GM23338 (cell line): ENCODE data around the gene PLAAT3. TPM values are rescaled to one million over a fixed set of nuclear protein-coding genes. Genes with fewer than 3 reads are reported as not detected.

ENCODE experiments used
- ATAC-seq: fragments of 200-7000 bp; cut with Tn5 transposase; 3 replicates; pipeline ENCODE4 v1.9.1; 2020
- DNase-seq: peaks from one replicate; pipeline ENCODE4 v3.0.0-alpha.2; 2015; ENCODE audit warnings: low spot score
- H2AFZ ChIP-seq: fragments of 200-600 bp; sonication (generic); 2 replicates; pipeline ENCODE4 v1.8.0; 2016; ENCODE audit warnings: antibody characterized with exemption, mild to moderate bottlenecking, moderate library complexity
- H3F3A ChIP-seq: fragments of 200-600 bp; sonication (generic); replicated peaks from 2 replicates; pipeline ENCODE4 v1.8.0; 2017; ENCODE audit warnings: antibody characterized with exemption, mixed run types, low read depth
- H3K27ac ChIP-seq: fragments of 200-600 bp; sonication (generic); 2 replicates; pipeline ENCODE4 v1.6.1; 2016; ENCODE audit warnings: low read depth
- H3K27me3 ChIP-seq: fragments of 200-600 bp; sonication (generic); 2 replicates; pipeline ENCODE4 v1.8.0; 2016; ENCODE audit warnings: mild to moderate bottlenecking, mixed run types, moderate library complexity; ENCODE audit not compliant: insufficient read depth
- H3K36me3 ChIP-seq: fragments of 200-600 bp; sonication (generic); 2 replicates; pipeline ENCODE4 v1.8.0; 2016; ENCODE audit warnings: mild to moderate bottlenecking; ENCODE audit not compliant: insufficient read depth
- H3K4me1 ChIP-seq: fragments of 200-600 bp; sonication (generic); 2 replicates; pipeline ENCODE4 v1.8.0; 2016; ENCODE audit warnings: mild to moderate bottlenecking, moderate library complexity; ENCODE audit not compliant: insufficient read depth
- H3K4me2 ChIP-seq: fragments of 200-600 bp; sonication (generic); 2 replicates; pipeline ENCODE4 v1.7.1; 2017; ENCODE audit warnings: mixed run types
- H3K4me3 ChIP-seq: fragments of 200-600 bp; sonication (generic); 2 replicates; pipeline ENCODE4 v1.6.1; 2016; ENCODE audit warnings: mixed run types
- H3K79me2 ChIP-seq: fragments of 200-600 bp; sonication (generic); replicated peaks from 2 replicates; pipeline ENCODE4 v1.8.0; 2017; ENCODE audit warnings: mild to moderate bottlenecking; ENCODE audit not compliant: insufficient read depth
- H3K9me2 ChIP-seq: fragments of 200-600 bp; sonication (generic); 2 replicates; pipeline ENCODE4 v1.8.0; 2017; ENCODE audit not compliant: insufficient read depth
- H4K20me1 ChIP-seq: fragments of 200-600 bp; sonication (generic); replicated peaks from 2 replicates; pipeline ENCODE4 v1.8.0; 2017; ENCODE audit warnings: mild to moderate bottlenecking; ENCODE audit not compliant: insufficient read depth
- H3K27ac Mint-ChIP-seq: 2 replicates; pipeline ENCODE4 v1.8.0; 2020; ENCODE audit warnings: inconsistent platforms, mild to moderate bottlenecking, moderate library complexity, mixed read lengths
- H3K27me3 Mint-ChIP-seq: 3 replicates; pipeline ENCODE4 v1.8.0; 2022; ENCODE audit warnings: low read depth, mild to moderate bottlenecking, moderate library complexity, mixed read lengths, inconsistent platforms; ENCODE audit not compliant: insufficient read depth, poor library complexity
- H3K36me3 Mint-ChIP-seq: 3 replicates; pipeline ENCODE4 v1.8.0; 2021; ENCODE audit warnings: low read depth, mild to moderate bottlenecking, inconsistent platforms, moderate library complexity, mixed read lengths
- H3K4me1 Mint-ChIP-seq: 3 replicates; pipeline ENCODE4 v1.8.0; 2020; ENCODE audit warnings: mild to moderate bottlenecking, inconsistent platforms, mixed read lengths
- H3K4me3 Mint-ChIP-seq: 3 replicates; pipeline ENCODE4 v1.8.0; 2021; ENCODE audit warnings: moderate library complexity, mild to moderate bottlenecking, inconsistent platforms, mixed read lengths
- H3K9me3 Mint-ChIP-seq: 3 replicates; pipeline ENCODE4 v1.8.0; 2020; ENCODE audit warnings: moderate library complexity, mild to moderate bottlenecking, inconsistent platforms, mixed read lengths
- CREB1 ChIP-seq: fragments of 250-450 bp; sonication (Bioruptor Pico); IDR thresholded peaks from 2 replicates; pipeline ENCODE4 v1.5.0; 2020; ENCODE audit warnings: low read depth, mild to moderate bottlenecking, moderate library complexity
- EZH2 ChIP-seq: fragments of 200-600 bp; sonication (generic); IDR thresholded peaks from one replicate; pipeline ENCODE4 v1.8.0; 2017; ENCODE audit warnings: antibody characterized with exemption, mild to moderate bottlenecking, low read depth; ENCODE audit not compliant: unreplicated experiment
- EZH2phosphoT487 ChIP-seq: fragments of 200-600 bp; sonication (generic); IDR thresholded peaks from one replicate; pipeline ENCODE4 v1.8.1; 2018; ENCODE audit warnings: antibody characterized with exemption; ENCODE audit not compliant: unreplicated experiment
- JUNB ChIP-seq: IDR thresholded peaks from one replicate; pipeline ENCODE4 v1.6.1; 2016; ENCODE audit warnings: antibody characterized with exemption; ENCODE audit not compliant: unreplicated experiment
- NANOG ChIP-seq: IDR thresholded peaks from 2 replicates; pipeline ENCODE4 v1.6.1; 2016; ENCODE audit warnings: antibody characterized with exemption, borderline replicate concordance
- POLR2AphosphoS5 ChIP-seq: IDR thresholded peaks from 2 replicates; pipeline ENCODE4 v1.6.1; 2016; ENCODE audit warnings: antibody characterized with exemption, low read depth
- STAT1 ChIP-seq: IDR thresholded peaks from one replicate; pipeline ENCODE4 v1.6.1; 2016; ENCODE audit warnings: antibody characterized with exemption; ENCODE audit not compliant: unreplicated experiment
- ZNF114 ChIP-seq: fragments of 250-450 bp; sonication (Bioruptor Pico); IDR thresholded peaks from 2 replicates; pipeline ENCODE4 v1.5.0; 2020; ENCODE audit warnings: mild to moderate bottlenecking, moderate library complexity
- ZNF331 ChIP-seq: fragments of 250-450 bp; sonication (Bioruptor Pico); IDR thresholded peaks from 2 replicates; pipeline ENCODE4 v1.5.0; 2020; ENCODE audit warnings: low read depth, mild to moderate bottlenecking, moderate library complexity
- ZNF462 ChIP-seq: fragments of 250-450 bp; sonication (Bioruptor Pico); IDR thresholded peaks from 2 replicates; pipeline ENCODE4 v1.5.0; 2020; ENCODE audit warnings: mild to moderate bottlenecking, moderate library complexity
- polyA plus RNA-seq: library from polyadenylated mRNA; unstranded; fragments of >200 nt; fragmentation: Nextera tagmentation; extraction: Ambion mirVana; gene quantifications from 2 replicates; pipeline ENCODE4 v1.2.1, GENCODE V29; 2016
- total RNA-seq: library from RNA; depleted of rRNA; stranded (reverse); fragments of >200 nt; shearing (Covaris generic); gene quantifications from 2 replicates; pipeline ENCODE4 v1.2.3, GENCODE V29; 2014
- TF ChIP-seq, protein P1 (sequence below): IDR thresholded peaks from 2 replicates; pipeline ENCODE4 v1.6.1; 2016; ENCODE audit warnings: antibody characterized with exemption
- TF ChIP-seq, protein P2 (sequence below), 2 experiments: fragments of 200-600 bp in 1 of 2; sonication (generic) in 1 of 2; conservative IDR thresholded peaks; 2 replicates each; pipeline versions ENCODE4 v1.5.1 to v1.6.1; 2016 to 2017; ENCODE audit warnings: antibody characterized with exemption in 2 of 2, low read depth in 2 of 2, mild to moderate bottlenecking in 2 of 2, moderate library complexity in 1 of 2
- TF ChIP-seq, protein P3 (sequence below): IDR thresholded peaks from one replicate; pipeline ENCODE4 v1.6.1; 2018; ENCODE audit warnings: antibody characterized with exemption; ENCODE audit not compliant: unreplicated experiment

Gene PLAAT3
- total and polyA plus RNA-seq, 2 experiments from 2014 or later = 61.1 to 262 TPM

DNA sequence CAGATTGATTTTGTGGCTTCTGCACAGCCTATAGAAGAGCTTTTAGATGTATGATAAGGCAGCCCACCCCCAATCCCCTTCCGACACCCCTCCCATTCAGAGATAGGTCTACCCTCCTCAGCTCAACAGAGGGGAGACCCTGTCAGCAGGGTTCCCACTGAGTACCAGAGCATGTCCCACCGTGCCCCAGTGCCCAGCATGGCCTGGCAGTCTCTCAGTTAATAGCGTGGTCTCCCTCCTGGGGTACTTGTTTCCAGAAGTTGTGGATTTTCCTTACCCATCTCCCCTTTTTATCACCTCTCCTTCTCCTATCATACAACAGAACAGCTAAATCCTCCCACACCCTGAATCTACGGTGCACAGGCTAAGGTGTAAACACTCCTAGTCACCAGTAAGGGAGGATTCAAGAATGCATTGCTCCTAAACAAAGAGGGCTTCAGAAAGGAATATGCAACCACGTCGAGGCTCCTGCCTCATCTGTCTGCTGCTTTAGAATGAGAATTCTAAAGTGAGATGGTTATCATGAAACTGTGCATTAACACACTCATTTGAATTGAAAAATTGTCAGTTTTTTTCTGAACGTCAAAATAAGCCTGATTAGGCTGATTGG is 57.7 kb downstream of the PLAAT3 start:
- H3K4me1 Mint-ChIP-seq = peaks cover 23% of the 10 kb centered on the region
- Histone ChIP-seq H3K4me2 (no peak overlapping the region), H3K9me2 (no peaks in the 10 kb centered on the region), H4K20me1 (no peaks in the 10 kb centered on the region), H3K27ac (no peak overlapping the region), H3K79me2 (no peaks in the 10 kb centered on the region), H3K4me1 (peaks cover 30% of the 10 kb centered on the region), H3K4me3 (no peak overlapping the region), H3K27me3 (no peaks in the 10 kb centered on the region), H3K36me3 (no peaks in the 10 kb centered on the region), H2AFZ (no peak overlapping the region; the same call in 1 of the 2 replicates), H3F3A (no peaks in the 10 kb centered on the region; the same call in 1 of the 2 replicates)
- no peaks in the 10 kb centered on the region for H3K36me3 Mint-ChIP-seq
- H3K9me3 Mint-ChIP-seq = no peaks in the 10 kb centered on the region
- H3K27me3 Mint-ChIP-seq = peaks cover 12% of the 10 kb centered on the region
- no peak overlapping the region for H3K4me3 Mint-ChIP-seq
- peak; percentile 22; the same call in 2 of the 3 replicates for ATAC-seq
- TF ChIP-seq EZH2 (no peak), EZH2phosphoT487 (no peak), ZNF114 (CRISPR knock-in tag) (no peak), JUNB (no peak), POLR2AphosphoS5 (no peak), STAT1 (no peak), ZNF331 (CRISPR knock-in tag) (no peak), CREB1 (CRISPR knock-in tag) (no peak), NANOG (no peak), ZNF462 (CRISPR knock-in tag) (no peak)
- TF ChIP-seq, protein P1, sequence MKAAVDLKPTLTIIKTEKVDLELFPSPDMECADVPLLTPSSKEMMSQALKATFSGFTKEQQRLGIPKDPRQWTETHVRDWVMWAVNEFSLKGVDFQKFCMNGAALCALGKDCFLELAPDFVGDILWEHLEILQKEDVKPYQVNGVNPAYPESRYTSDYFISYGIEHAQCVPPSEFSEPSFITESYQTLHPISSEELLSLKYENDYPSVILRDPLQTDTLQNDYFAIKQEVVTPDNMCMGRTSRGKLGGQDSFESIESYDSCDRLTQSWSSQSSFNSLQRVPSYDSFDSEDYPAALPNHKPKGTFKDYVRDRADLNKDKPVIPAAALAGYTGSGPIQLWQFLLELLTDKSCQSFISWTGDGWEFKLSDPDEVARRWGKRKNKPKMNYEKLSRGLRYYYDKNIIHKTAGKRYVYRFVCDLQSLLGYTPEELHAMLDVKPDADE = no peak
- TF ChIP-seq, protein P2, sequence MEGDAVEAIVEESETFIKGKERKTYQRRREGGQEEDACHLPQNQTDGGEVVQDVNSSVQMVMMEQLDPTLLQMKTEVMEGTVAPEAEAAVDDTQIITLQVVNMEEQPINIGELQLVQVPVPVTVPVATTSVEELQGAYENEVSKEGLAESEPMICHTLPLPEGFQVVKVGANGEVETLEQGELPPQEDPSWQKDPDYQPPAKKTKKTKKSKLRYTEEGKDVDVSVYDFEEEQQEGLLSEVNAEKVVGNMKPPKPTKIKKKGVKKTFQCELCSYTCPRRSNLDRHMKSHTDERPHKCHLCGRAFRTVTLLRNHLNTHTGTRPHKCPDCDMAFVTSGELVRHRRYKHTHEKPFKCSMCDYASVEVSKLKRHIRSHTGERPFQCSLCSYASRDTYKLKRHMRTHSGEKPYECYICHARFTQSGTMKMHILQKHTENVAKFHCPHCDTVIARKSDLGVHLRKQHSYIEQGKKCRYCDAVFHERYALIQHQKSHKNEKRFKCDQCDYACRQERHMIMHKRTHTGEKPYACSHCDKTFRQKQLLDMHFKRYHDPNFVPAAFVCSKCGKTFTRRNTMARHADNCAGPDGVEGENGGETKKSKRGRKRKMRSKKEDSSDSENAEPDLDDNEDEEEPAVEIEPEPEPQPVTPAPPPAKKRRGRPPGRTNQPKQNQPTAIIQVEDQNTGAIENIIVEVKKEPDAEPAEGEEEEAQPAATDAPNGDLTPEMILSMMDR (conservative IDR thresholded peaks at IDR 0.05; ENCODE audit: low read depth in 2 of 2) = no peak
- TF ChIP-seq, protein P3, sequence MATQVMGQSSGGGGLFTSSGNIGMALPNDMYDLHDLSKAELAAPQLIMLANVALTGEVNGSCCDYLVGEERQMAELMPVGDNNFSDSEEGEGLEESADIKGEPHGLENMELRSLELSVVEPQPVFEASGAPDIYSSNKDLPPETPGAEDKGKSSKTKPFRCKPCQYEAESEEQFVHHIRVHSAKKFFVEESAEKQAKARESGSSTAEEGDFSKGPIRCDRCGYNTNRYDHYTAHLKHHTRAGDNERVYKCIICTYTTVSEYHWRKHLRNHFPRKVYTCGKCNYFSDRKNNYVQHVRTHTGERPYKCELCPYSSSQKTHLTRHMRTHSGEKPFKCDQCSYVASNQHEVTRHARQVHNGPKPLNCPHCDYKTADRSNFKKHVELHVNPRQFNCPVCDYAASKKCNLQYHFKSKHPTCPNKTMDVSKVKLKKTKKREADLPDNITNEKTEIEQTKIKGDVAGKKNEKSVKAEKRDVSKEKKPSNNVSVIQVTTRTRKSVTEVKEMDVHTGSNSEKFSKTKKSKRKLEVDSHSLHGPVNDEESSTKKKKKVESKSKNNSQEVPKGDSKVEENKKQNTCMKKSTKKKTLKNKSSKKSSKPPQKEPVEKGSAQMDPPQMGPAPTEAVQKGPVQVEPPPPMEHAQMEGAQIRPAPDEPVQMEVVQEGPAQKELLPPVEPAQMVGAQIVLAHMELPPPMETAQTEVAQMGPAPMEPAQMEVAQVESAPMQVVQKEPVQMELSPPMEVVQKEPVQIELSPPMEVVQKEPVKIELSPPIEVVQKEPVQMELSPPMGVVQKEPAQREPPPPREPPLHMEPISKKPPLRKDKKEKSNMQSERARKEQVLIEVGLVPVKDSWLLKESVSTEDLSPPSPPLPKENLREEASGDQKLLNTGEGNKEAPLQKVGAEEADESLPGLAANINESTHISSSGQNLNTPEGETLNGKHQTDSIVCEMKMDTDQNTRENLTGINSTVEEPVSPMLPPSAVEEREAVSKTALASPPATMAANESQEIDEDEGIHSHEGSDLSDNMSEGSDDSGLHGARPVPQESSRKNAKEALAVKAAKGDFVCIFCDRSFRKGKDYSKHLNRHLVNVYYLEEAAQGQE = no peak
- DNase-seq = no peak
- no peak overlapping the region for H3K27ac Mint-ChIP-seq
